ENCODE measurements around the gene TSFM.

GRCh38 chr12:57737467-57738460, 44.8 kb upstream of the TSFM start:
- TF ChIP-seq EZH2 (IDR thresholded peaks at IDR 0.05) (peak; percentile 99), CTCF (IDR thresholded peaks at IDR 0.05) (peak; percentile 39), EZH2phosphoT487 (IDR thresholded peaks at IDR 0.05) (peak; percentile 96)
